Adrenal gland (tissue), 12 donors: ENCODE measurements around the gene SPARCL1. TPM values are rescaled to one million over a fixed set of nuclear protein-coding genes. Genes with fewer than 3 reads are reported as not detected.
"Not testable (repeated sequence)": the region's sequence is repeated elsewhere in the genome, so short reads cannot be mapped to it uniquely, and the experiment has no call there.

Experiments used
- DNase-seq, 7 donors: peaks; one replicate each; pipeline ENCODE4 v3.0.0-alpha.2; 2019 to 2020
- H3K27ac ChIP-seq, 5 donors: fragments of 200-600 bp; sonication (generic) in 4 of 5; 1 replicate in 3 of 5; 2 replicates in 2 of 5; pipeline versions ENCODE4 v1.5.1 to v1.8.0; 2016 to 2020; ENCODE audit warnings: mild to moderate bottlenecking in 1 of 5
- H3K27me3 ChIP-seq: fragments of 200-600 bp; 2 replicates; pipeline ENCODE4 v1.8.0; 2021
- H3K36me3 ChIP-seq, 2 donors: fragments of 200-600 bp; replicated peaks in 1 of 2; 1 replicate in 1 of 2; 2 replicates in 1 of 2; pipeline versions ENCODE4 v1.5.1 to v1.8.0; 2018 to 2022
- H3K4me1 ChIP-seq, 2 donors: fragments of 200-600 bp; replicated peaks in 1 of 2; 1 replicate in 1 of 2; 2 replicates in 1 of 2; pipeline versions ENCODE4 v1.5.1 to v1.8.0; 2018 to 2021
- H3K4me3 ChIP-seq, 4 donors: fragments of 200-600 bp; sonication (generic) in 3 of 4; one replicate each; pipeline ENCODE4 v1.5.1; 2016 to 2018
- H3K9me3 ChIP-seq, 3 donors: fragments of 200-600 bp; sonication (generic) in 1 of 3; replicated peaks in 1 of 3; 1 replicate in 2 of 3; 2 replicates in 1 of 3; pipeline versions ENCODE4 v1.5.1 to v1.8.0; 2016 to 2021
- POLR2A ChIP-seq, 2 donors: fragments of 450-650 bp; IDR thresholded peaks; one replicate each; pipeline ENCODE4 v1.6.1; 2017; ENCODE audit warnings: antibody characterized with exemption in 2 of 2, mild to moderate bottlenecking in 2 of 2, moderate library complexity in 1 of 2
- WGBS, 4 donors: extraction: QIAGEN DNeasy Blood & Tissue Kit in 2 of 4; methylation state at CpG; one replicate each; pipeline versions ENCODE4 v1.1.5 to v1.1.7; 2013 to 2017; 5-methylcytosine and 5-hydroxymethylcytosine counted together
- intact Hi-C, 2 donors: fragments of 100-400 bp; cut with DNase I; formaldehyde crosslinking; loops; one replicate each; pipeline versions ENCODE4 v1.14.1 to v1.15.0; 2022 to 2023
- polyA plus RNA-seq, 3 donors: library from polyadenylated mRNA; stranded (reverse); fragments of 200-250 nt in 2 of 3; fragments of 350-450 nt in 1 of 3; fragmentation: Illumina TruSeq in 1 of 3; extraction: RNeasy Lipid Tissue Mini Kit (QIAGEN cat#74804) in 1 of 3; gene quantifications; one replicate each; pipeline ENCODE4 v1.2.3, GENCODE V29; 2013 to 2014
- total RNA-seq, 9 donors: library from RNA; depleted of rRNA in 4 of 9; stranded (reverse); fragments of >200 nt in 4 of 9; fragments of 120-200 nt in 1 of 9; fragmentation: NEBNext Ultra II Directional in 1 of 9; extraction: Animal tissue kit (Norgen Biotek cat#: 25700) in 1 of 9; gene quantifications; one replicate each; pipeline versions ENCODE4 v1.1.0 to v1.2.4, GENCODE V29; 2013 to 2023
- TF ChIP-seq, protein P1 (sequence below), 6 experiments: fragments of 450-650 bp in 4 of 6; fragments of 200-600 bp in 2 of 6; sonication (generic) in 1 of 6; IDR thresholded peaks; 1 replicate in 5 of 6; 2 replicates in 1 of 6; pipeline versions ENCODE4 v1.5.1 to v1.8.0; 2016 to 2021; ENCODE audit warnings: antibody characterized with exemption in 6 of 6, mild to moderate bottlenecking in 2 of 6, moderate library complexity in 1 of 6
- donor health status: healthy with polysubstance abuse.
- donor health status: Bipolar disorder and iron deficiency.
- donor health status: DM: yes; HTN: yes; CAD: no.
- donor health status: DM: no; HTN: no; CAD: no.
- donor health status: DM: no; HTN: no; CAD: no.
- donor health status: DM: yes; HTN: yes; CAD: no.

Gene SPARCL1
- total and polyA plus RNA-seq, 12 donors = 36.9 to 201 (median 124) TPM

DNA sequence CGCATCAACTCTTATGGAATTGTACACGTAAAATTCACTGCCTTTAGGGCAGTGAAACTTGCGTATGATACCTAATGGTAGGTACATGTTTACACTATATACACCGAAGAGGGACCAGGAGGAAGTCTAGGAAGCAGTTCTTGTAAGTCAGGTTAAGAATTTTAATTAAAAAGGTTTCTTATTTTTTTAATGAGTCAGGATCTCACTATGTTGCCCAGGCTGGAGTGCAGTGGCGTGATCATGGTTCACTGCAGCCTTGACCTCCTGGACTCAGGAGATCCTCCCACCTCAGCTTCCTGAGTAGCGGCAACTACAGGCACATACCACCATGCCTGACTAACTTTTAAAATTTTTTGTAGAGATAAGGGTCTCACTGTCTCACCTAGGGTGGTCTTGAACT lies 100.2 kb downstream of the SPARCL1 start:
- 85 to 96% (median 91%) methylated on average over 6 of the region's 6 CpGs for WGBS, 4 donors
- intact Hi-C loops = no loop called here

DNA sequence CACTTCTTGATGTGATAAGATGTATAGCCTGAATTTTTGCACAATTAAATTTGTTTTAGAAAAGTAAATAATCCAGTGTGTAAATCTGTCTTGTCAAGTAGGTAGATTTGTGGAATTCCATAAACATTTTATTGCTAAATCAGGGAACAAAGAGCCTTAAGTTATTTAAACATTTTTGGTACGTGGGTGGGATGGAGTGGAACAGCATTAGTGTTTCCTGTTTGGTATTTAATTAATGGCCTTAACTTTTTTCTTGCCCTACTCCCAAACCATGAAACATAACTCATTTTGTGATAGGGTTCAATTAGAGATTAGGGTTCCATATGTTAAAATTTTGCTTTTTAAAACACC lies 101.7 kb downstream of the SPARCL1 start:
- no peak overlapping the region for H3K4me3 ChIP-seq
- no peak for TF ChIP-seq POLR2A (IDR thresholded peaks at IDR 0.05)
- TF ChIP-seq, protein P1, sequence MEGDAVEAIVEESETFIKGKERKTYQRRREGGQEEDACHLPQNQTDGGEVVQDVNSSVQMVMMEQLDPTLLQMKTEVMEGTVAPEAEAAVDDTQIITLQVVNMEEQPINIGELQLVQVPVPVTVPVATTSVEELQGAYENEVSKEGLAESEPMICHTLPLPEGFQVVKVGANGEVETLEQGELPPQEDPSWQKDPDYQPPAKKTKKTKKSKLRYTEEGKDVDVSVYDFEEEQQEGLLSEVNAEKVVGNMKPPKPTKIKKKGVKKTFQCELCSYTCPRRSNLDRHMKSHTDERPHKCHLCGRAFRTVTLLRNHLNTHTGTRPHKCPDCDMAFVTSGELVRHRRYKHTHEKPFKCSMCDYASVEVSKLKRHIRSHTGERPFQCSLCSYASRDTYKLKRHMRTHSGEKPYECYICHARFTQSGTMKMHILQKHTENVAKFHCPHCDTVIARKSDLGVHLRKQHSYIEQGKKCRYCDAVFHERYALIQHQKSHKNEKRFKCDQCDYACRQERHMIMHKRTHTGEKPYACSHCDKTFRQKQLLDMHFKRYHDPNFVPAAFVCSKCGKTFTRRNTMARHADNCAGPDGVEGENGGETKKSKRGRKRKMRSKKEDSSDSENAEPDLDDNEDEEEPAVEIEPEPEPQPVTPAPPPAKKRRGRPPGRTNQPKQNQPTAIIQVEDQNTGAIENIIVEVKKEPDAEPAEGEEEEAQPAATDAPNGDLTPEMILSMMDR (IDR thresholded peaks at IDR 0.05) = no peak
- intact Hi-C loops = no loop called here

More for the DNA sequence above, 100.2 kb downstream of the SPARCL1 start:
- TF ChIP-seq, protein P1 (IDR thresholded peaks at IDR 0.05) = no peak
- no peak for TF ChIP-seq POLR2A (IDR thresholded peaks at IDR 0.05)
- Histone ChIP-seq H3K4me3 (no peak overlapping the region), H3K27ac (no peak overlapping the region), H3K4me1 (peaks cover 14 to 27% of the 10 kb centered on the region in 2 donors), H3K36me3 (no peaks in the 10 kb centered on the region), H3K27me3 (no peaks in the 10 kb centered on the region), H3K9me3 (no peaks in the 10 kb centered on the region)
- DNase-seq = no peak

DNA sequence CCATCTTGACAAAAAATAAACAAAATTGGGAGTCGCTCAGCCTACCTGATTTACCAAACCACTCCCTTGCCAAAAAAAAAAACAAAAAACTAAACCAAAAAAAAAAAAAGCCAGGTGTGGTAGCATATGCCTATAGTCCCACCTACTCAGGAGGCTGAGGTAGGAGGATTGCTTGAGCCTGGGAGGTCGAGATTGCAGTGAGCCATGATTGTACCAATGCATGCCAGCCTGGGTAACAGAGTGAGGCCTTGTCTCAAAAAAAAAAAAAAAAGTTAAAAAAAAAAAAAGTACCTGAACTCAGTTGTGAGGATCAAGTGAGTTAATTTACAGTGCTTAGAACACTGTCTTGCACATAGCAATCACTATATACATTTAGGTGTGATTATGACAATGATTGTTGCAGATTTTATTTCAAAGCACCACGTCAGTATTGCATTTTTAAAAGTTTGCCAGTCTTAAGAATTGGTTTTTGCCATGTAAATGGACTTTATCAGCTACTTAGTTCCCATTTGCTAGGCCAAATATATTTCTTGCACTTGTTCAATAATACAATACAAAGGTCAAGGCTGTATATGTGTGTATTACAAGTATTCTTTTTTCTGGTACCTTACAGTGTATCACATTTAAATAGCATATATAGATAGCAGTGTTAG lies 102.2 kb downstream of the SPARCL1 start:
- Histone ChIP-seq H3K9me3 (no peaks in the 10 kb centered on the region), H3K36me3 (no peaks in the 10 kb centered on the region), H3K4me3 (no peak overlapping the region), H3K27me3 (no peaks in the 10 kb centered on the region), H3K27ac (no peak overlapping the region), H3K4me1 (peaks cover 22 to 34% of the 10 kb centered on the region in 2 donors)
- WGBS, 4 donors = 79 to 87% (median 87%) methylated on average over 3 of the region's 3 CpGs
- intact Hi-C loops = no loop called here
- TF ChIP-seq, protein P1 (IDR thresholded peaks at IDR 0.05) = no peak
- TF ChIP-seq POLR2A (IDR thresholded peaks at IDR 0.05) = no peak
- no peak for DNase-seq

More for the DNA sequence above, 101.7 kb downstream of the SPARCL1 start:
- no peaks in the 10 kb centered on the region for H3K27me3 ChIP-seq
- H3K4me1 ChIP-seq = peaks cover 20 to 34% of the 10 kb centered on the region in 2 donors
- no peaks in the 10 kb centered on the region for H3K36me3 ChIP-seq
- 29 to 67% (median 52%) methylated on average over 1 of the region's 1 CpG for WGBS, 4 donors
- no peak for DNase-seq
- no peak overlapping the region for H3K27ac ChIP-seq
- no peaks in the 10 kb centered on the region for H3K9me3 ChIP-seq

DNA sequence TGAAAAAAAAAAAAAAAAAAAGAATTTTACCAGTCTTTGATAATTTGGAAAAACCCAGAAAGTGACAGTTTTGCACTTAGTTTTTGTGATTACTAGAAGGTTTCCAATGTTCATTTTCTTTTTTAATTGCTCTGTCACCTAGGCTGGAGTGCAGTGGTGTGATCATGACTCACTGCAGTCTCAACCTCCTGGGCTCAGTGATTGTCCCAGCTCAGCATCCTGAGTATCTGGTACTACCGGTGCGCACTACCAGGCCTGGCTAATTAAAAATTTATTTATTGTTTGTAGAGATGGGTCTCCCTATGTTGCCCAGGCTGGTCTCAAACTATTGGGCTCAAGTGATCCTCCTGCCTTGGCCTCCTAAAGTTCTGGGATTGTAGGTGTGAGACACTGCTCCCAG lies 103.5 kb downstream of the SPARCL1 start:
- H3K27ac ChIP-seq = no peak overlapping the region
- H3K36me3 ChIP-seq = no peaks in the 10 kb centered on the region
- TF ChIP-seq POLR2A (IDR thresholded peaks at IDR 0.05) = no peak
- TF ChIP-seq, protein P1 (IDR thresholded peaks at IDR 0.05) = no peak
- no peaks in the 10 kb centered on the region for H3K9me3 ChIP-seq
- DNase-seq = no peak
- intact Hi-C loops = no loop called here
- H3K4me3 ChIP-seq = no peak overlapping the region
- WGBS, 4 donors = 91 to 97% (median 93%) methylated on average over 2 of the region's 2 CpGs
- H3K4me1 ChIP-seq = peaks cover 29 to 41% of the 10 kb centered on the region in 2 donors
- H3K27me3 ChIP-seq = no peaks in the 10 kb centered on the region

DNA sequence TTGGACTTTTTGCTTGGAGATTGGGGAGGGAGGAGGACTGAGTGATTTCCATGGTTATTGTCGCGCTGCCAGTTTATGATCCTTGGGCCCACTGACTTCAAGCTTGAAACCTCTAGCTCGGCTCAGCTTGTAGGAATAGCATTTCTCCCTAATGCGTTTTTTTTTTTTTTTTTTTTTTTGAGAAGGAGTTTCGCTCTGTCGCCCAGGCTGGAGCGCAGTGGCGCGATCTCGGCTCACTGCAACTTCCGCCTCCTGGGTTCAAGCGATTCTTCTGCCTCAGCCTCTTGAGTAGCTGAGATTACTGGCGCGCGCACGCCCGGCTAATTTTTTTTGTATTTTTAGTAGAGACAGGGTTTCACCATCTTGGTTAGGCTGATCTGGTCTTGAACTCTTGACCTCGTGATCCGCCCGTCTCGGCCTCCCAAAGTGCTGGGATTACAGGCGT lies 105.1 kb downstream of the SPARCL1 start:
- DNase-seq = peak in 3 of 7 donors; percentile 23 to 32 (median 29)
- 79 to 88% (median 87%) methylated on average over 22 of the region's 22 CpGs for WGBS, 4 donors
- H3K4me1 ChIP-seq = peaks cover 29 to 41% of the 10 kb centered on the region in 2 donors
- intact Hi-C loops, H3K36me3 ChIP-seq, H3K9me3 ChIP-seq, H3K27me3 ChIP-seq: not testable (repeated sequence)
- H3K4me3 ChIP-seq = peak overlapping the region in 1 of 4 donors; percentile 75
- peak overlapping the region in 1 of 5 donors; percentile 96 for H3K27ac ChIP-seq
